CD4-positive, alpha-beta T cell treated with Interleukin-2 at 100 ng/mL for 4 hours (primary cell): ENCODE data around the gene KCNA1.
"Not testable (repeated sequence)": the region's sequence is repeated elsewhere in the genome, so short reads cannot be mapped to it uniquely, and the experiment has no call there.

Experiments used
- DNase-seq: peaks from one replicate; pipeline ENCODE4 v3.0.0-alpha.2; 2020; ENCODE audit warnings: low spot score

KCNA1 gene

GRCh38 chr12:4909734-4910501 is at the start of gene KCNA1:
TSS of gene KCNA1 (plus strand) at chr12:4909905. CDS start at chr12:4911379, 1,474 bp downstream.
- no peak for DNase-seq

- no peak for DNase-seq
Observed at GRCh38 chr12:4860741-4861140, 49.0 kb upstream of the KCNA1 start.

- DNase-seq, result no peak
Observed at GRCh38 chr12:4862809-4863208, 46.9 kb upstream of the KCNA1 start.

GRCh38 chr12:4864575-4864974 is 45.1 kb upstream of the KCNA1 start:
- no peak for DNase-seq

- no peak for DNase-seq
Observed at GRCh38 chr12:4865246-4865645, 44.5 kb upstream of the KCNA1 start.

GRCh38 chr12:4866299-4866698 is 43.4 kb upstream of the KCNA1 start:
- no peak for DNase-seq

- DNase-seq, result no peak
Observed at GRCh38 chr12:4867384-4867783, 42.3 kb upstream of the KCNA1 start.

- DNase-seq, result no peak
Observed at GRCh38 chr12:4870423-4870822, 39.3 kb upstream of the KCNA1 start.

- DNase-seq, result no peak
Observed at GRCh38 chr12:4871514-4871913, 38.2 kb upstream of the KCNA1 start.

- no peak for DNase-seq
Observed at GRCh38 chr12:4873947-4874346, 35.8 kb upstream of the KCNA1 start.

- DNase-seq, result no peak
Observed at GRCh38 chr12:4874671-4875070, 35.0 kb upstream of the KCNA1 start.

GRCh38 chr12:4879481-4879880 is 30.2 kb upstream of the KCNA1 start:
- not testable (repeated sequence) for DNase-seq

GRCh38 chr12:4881266-4882064 is 28.2 kb upstream of the KCNA1 start:
- no peak for DNase-seq

GRCh38 chr12:4891866-4892265 is 17.8 kb upstream of the KCNA1 start:
- no peak for DNase-seq

GRCh38 chr12:4892418-4892817 is 17.3 kb upstream of the KCNA1 start:
- no peak for DNase-seq

- DNase-seq, result no peak
Observed at GRCh38 chr12:4894019-4894418, 15.7 kb upstream of the KCNA1 start.

GRCh38 chr12:4899364-4899763 is 10.3 kb upstream of the KCNA1 start:
- DNase-seq, result no peak

GRCh38 chr12:4900327-4900726 is 9.4 kb upstream of the KCNA1 start:
- DNase-seq, result no peak

GRCh38 chr12:4905316-4905715 is 4.4 kb upstream of the KCNA1 start:
- DNase-seq, result no peak

- DNase-seq, result no peak
Observed at GRCh38 chr12:4908684-4909409, 858 bp upstream of the KCNA1 start.

- DNase-seq, result no peak
Observed at GRCh38 chr12:4909410-4909733, 333 bp upstream of the KCNA1 start.

- DNase-seq, result no peak
Observed at GRCh38 chr12:4910502-4911315, 1.0 kb downstream of the KCNA1 start.
